Esophagus squamous epithelium (tissue), 4 donors: Measurements from ENCODE around the gene MPZL1.

ENCODE experiments used
- POLR2A ChIP-seq, 4 donors: fragments of 450-650 bp; IDR thresholded peaks; one replicate each; pipeline ENCODE4 v1.6.1; 2017; ENCODE audit warnings: antibody characterized with exemption in 4 of 4, mild to moderate bottlenecking in 4 of 4, moderate library complexity in 3 of 4
- TF ChIP-seq, protein P1 (sequence below), 6 experiments: fragments of 450-650 bp in 4 of 6; fragments of 200-600 bp in 2 of 6; sonication (generic) in 2 of 6; IDR thresholded peaks; one replicate each; pipeline ENCODE4 v1.5.1; 2016 to 2019; ENCODE audit warnings: antibody characterized with exemption in 6 of 6, mild to moderate bottlenecking in 4 of 6, moderate library complexity in 4 of 6

DNA sequence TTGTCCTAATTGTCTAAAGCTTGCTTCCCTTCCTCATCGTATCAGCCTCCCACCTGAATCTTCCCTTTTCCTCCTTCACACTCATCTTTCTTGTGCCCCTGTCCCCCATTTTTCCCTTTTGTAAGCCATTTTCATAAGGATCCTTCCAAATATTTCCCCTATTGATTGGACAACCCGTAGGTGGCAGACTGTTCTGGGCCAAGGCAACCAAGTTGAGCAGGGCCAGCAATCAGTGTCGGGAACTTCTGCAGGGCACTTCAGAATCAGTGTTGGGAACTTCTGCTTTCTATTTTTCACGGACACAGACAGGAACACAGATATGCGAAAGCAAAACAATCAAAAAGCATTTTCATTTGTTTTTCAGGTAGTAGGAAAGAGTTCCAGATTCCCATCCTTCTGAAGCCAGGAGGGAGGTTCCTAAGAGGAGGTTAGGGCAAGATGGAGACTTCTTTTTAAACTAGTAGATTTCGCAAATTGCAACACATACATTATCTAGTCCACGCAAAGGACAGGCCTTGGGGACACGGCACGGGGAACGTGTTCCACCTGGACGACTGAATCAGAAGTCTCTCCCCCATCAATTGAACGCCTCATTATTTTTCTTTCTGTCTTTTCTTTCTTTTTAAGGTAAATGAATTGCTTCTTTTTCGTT, 691 bp upstream of the MPZL1 start:
- no peak for TF ChIP-seq POLR2A (IDR thresholded peaks at IDR 0.05)
- TF ChIP-seq, protein P1, sequence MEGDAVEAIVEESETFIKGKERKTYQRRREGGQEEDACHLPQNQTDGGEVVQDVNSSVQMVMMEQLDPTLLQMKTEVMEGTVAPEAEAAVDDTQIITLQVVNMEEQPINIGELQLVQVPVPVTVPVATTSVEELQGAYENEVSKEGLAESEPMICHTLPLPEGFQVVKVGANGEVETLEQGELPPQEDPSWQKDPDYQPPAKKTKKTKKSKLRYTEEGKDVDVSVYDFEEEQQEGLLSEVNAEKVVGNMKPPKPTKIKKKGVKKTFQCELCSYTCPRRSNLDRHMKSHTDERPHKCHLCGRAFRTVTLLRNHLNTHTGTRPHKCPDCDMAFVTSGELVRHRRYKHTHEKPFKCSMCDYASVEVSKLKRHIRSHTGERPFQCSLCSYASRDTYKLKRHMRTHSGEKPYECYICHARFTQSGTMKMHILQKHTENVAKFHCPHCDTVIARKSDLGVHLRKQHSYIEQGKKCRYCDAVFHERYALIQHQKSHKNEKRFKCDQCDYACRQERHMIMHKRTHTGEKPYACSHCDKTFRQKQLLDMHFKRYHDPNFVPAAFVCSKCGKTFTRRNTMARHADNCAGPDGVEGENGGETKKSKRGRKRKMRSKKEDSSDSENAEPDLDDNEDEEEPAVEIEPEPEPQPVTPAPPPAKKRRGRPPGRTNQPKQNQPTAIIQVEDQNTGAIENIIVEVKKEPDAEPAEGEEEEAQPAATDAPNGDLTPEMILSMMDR (IDR thresholded peaks at IDR 0.05): peak; percentile 27 to 52 (median 33)
